ENCODE results near the gene MAGI2.

GRCh38 chr7:78443811-78444210 lies 1009.7 kb downstream of the MAGI2 start:
- TF ChIP-seq POLR2A (IDR thresholded peaks at IDR 0.05; ENCODE audit: low read length): no peak
- TF ChIP-seq GATA1 (IDR thresholded peaks at IDR 0.05; ENCODE audit: low read depth, low read length): no peak
